ENCODE results near the gene NAXD.

DNA sequence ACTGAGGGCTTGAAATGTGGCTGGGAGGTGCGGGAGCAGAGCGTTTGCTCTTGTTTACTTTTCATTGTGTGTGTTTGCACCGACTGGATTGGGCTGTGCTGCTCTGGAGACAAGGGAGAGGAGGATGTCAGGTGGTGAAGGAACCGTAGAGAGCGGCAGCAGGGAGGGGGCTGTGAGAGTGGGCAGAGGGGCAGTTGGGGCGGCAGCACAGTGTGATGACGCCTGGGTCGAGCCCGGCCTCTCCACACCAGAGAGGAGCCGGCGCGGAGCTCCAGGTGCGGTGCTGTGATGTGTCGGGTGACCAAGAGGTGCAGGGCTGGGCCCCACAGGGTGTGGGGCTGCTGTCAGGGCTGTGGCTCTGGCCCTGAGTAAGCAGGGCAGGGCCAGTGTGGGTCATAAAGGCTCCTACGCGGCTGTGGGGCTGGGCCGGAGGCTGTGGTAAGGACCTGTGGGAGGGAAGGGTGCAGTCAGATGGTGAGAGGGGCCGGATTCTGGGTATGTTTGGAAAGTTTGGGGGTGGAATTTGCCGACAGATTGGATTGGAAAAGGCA is 10.5 kb downstream of the NAXD start:
- TF ChIP-seq POLR2AphosphoS5 (IDR thresholded peaks at IDR 0.05) (no peak), POLR2A (IDR thresholded peaks at IDR 0.05) (no peak)
- TF ChIP-seq, protein P1, sequence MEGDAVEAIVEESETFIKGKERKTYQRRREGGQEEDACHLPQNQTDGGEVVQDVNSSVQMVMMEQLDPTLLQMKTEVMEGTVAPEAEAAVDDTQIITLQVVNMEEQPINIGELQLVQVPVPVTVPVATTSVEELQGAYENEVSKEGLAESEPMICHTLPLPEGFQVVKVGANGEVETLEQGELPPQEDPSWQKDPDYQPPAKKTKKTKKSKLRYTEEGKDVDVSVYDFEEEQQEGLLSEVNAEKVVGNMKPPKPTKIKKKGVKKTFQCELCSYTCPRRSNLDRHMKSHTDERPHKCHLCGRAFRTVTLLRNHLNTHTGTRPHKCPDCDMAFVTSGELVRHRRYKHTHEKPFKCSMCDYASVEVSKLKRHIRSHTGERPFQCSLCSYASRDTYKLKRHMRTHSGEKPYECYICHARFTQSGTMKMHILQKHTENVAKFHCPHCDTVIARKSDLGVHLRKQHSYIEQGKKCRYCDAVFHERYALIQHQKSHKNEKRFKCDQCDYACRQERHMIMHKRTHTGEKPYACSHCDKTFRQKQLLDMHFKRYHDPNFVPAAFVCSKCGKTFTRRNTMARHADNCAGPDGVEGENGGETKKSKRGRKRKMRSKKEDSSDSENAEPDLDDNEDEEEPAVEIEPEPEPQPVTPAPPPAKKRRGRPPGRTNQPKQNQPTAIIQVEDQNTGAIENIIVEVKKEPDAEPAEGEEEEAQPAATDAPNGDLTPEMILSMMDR (IDR thresholded peaks at IDR 0.05) = no peak

Data from upper lobe of left lung (tissue), 4 donors.